Measurements from ENCODE around the gene MYO10. TPM values are rescaled to one million over a fixed set of nuclear protein-coding genes. Genes with fewer than 3 reads are reported as not detected.

Gene MYO10
- total RNA-seq, 2 donors from 2014 or later, result 40.0 to 89.2 TPM

DNA sequence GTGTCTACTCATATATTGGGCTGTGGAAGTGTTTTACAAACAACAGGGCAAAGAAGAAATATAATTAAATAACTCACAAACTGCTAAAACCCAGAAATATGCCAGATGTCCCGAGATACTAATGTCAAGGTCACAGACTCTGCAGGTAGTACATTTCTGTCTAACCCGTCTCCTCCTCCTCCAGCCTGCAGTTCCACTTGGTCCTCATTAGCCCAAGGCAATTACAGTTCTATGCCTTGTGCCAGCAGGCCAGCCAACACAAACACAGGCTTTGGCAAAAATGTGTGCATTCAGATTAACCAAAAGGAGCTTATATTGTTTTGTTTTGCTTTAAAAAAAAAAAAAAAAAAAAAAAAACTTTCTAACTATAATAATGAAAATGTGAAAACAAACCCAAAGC, 148.8 kb downstream of the MYO10 start:
- no peaks in the 10 kb centered on the region for H3K4me1 ChIP-seq (ENCODE audit: control insufficient read depth, insufficient read depth, low read length)
- 86 to 92% methylated on average over 2 of the region's 2 CpGs for WGBS, 2 experiments (ENCODE audit: insufficient coverage in 1 of 2, insufficient read length in 1 of 2)
- Mint-ChIP-seq H3K36me3 (ENCODE audit: low read depth) (peaks cover 48% of the 10 kb centered on the region), H3K4me1 (peaks cover 3% of the 10 kb centered on the region), H3K9me3 (no peaks in the 10 kb centered on the region), H3K27me3 (ENCODE audit: insufficient read depth) (no peaks in the 10 kb centered on the region), H3K4me3 (no peak overlapping the region), H3K27ac (no peak overlapping the region)
- DNase-seq, result no peak
- H3K27me3 ChIP-seq (ENCODE audit: control insufficient read depth, insufficient read depth, low read length, poor library complexity, severe bottlenecking), result no peaks in the 10 kb centered on the region
- TF ChIP-seq, protein P1, sequence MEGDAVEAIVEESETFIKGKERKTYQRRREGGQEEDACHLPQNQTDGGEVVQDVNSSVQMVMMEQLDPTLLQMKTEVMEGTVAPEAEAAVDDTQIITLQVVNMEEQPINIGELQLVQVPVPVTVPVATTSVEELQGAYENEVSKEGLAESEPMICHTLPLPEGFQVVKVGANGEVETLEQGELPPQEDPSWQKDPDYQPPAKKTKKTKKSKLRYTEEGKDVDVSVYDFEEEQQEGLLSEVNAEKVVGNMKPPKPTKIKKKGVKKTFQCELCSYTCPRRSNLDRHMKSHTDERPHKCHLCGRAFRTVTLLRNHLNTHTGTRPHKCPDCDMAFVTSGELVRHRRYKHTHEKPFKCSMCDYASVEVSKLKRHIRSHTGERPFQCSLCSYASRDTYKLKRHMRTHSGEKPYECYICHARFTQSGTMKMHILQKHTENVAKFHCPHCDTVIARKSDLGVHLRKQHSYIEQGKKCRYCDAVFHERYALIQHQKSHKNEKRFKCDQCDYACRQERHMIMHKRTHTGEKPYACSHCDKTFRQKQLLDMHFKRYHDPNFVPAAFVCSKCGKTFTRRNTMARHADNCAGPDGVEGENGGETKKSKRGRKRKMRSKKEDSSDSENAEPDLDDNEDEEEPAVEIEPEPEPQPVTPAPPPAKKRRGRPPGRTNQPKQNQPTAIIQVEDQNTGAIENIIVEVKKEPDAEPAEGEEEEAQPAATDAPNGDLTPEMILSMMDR (conservative IDR thresholded peaks at IDR 0.05), result no peak
- H3K9me3 ChIP-seq (ENCODE audit: control insufficient read depth, low read length), result no peaks in the 10 kb centered on the region
- H3K4me3 ChIP-seq (ENCODE audit: low read length), result no peak overlapping the region
- H3K9ac ChIP-seq (ENCODE audit: extremely low read depth, low read length, poor library complexity, severe bottlenecking), result no peak overlapping the region
- H3K27ac ChIP-seq (ENCODE audit: low read depth, low read length), result no peak overlapping the region
- H3K36me3 ChIP-seq (ENCODE audit: control insufficient read depth, insufficient read depth, low read length), result peaks cover 71% of the 10 kb centered on the region

DNA sequence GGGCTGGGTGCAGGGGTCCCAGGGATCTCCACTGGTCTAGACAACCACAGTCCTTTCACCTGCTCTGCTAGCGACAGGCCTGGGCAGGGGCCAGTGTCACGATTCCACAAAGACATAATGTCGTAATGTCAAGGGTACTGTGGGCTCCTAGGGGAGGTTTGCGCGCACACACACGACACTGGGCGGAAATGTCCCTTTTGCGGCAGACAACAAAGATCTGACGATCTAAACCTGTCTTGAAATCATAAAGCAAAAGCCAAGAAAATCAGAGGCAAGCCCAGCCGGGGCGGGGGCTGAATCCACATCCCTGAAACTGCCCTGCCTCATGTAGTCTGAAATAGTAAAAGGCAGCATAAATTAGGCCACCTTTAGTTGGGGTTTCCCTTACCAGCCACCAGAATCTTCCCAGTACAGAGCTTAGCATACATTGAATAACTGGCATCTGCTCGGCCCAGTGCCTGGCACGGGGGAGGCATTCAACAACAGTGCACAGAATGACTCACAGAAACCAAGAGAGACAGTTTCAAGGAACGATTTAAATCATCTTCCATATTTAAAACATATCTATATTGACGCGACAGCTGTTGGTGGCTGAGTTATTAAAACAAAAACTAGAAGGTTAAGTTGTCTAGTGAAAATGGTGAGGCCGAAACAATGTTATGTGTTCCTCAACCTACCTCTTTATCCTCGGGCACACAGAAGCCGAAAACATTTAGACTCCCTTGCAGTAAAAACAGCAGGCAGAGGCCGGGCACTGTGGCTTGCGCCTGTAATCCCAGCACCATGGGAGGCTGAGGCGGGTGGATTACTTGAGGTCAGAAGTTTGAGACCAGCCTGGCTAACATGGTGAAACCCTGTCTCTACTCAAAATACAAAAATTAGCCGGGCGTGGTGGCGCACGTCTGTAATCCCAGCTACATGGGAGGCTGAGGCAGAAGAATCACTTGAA, 151.0 kb downstream of the MYO10 start:
- H3K27me3 Mint-ChIP-seq (ENCODE audit: insufficient read depth), result no peaks in the 10 kb centered on the region
- H3K36me3 Mint-ChIP-seq (ENCODE audit: low read depth), result peaks cover 59% of the 10 kb centered on the region
- no peaks in the 10 kb centered on the region for H3K9me3 Mint-ChIP-seq
- H3K27ac Mint-ChIP-seq, result peak overlapping the region; percentile 38
- H3K4me1 Mint-ChIP-seq, result peaks cover 3% of the 10 kb centered on the region
- Histone ChIP-seq H3K9ac (ENCODE audit: extremely low read depth, low read length, poor library complexity, severe bottlenecking) (no peak overlapping the region), H3K9me3 (ENCODE audit: control insufficient read depth, low read length) (no peaks in the 10 kb centered on the region), H3K4me3 (ENCODE audit: low read length) (no peak overlapping the region), H3K36me3 (ENCODE audit: control insufficient read depth, insufficient read depth, low read length) (peaks cover 78% of the 10 kb centered on the region), H3K27me3 (ENCODE audit: control insufficient read depth, insufficient read depth, low read length, poor library complexity, severe bottlenecking) (no peaks in the 10 kb centered on the region), H3K27ac (ENCODE audit: low read depth, low read length) (no peak overlapping the region), H3K4me1 (ENCODE audit: control insufficient read depth, insufficient read depth, low read length) (no peaks in the 10 kb centered on the region)
- no peak for DNase-seq
- WGBS, 2 experiments (ENCODE audit: insufficient coverage in 1 of 2, insufficient read length in 1 of 2), result 83 to 84% methylated on average over 15 to 24 of the region's 26 CpGs
- TF ChIP-seq, protein P1 (conservative IDR thresholded peaks at IDR 0.05), result no peak
- no peak overlapping the region for H3K4me3 Mint-ChIP-seq

DNA sequence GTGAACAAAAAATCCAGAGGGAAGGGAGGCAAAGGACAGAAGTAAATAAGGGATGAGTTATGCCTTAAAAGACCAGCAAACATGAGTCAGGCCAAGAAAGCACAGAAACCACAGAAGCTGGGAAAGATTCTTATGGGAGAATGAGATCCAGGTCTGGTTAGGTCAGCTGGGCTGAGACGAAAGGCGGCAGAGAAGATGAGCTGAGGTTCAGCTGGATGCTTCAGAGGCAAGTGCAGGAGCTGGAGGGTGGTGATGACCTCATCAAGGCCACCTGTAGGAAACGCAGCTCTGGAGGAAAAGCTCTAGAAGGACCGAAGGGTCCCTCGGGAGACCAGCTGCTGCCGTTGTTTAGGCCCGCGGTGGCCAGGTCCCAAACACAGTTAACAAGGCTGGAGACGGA, 152.0 kb downstream of the MYO10 start:
- Histone ChIP-seq H3K36me3 (ENCODE audit: control insufficient read depth, insufficient read depth, low read length) (peaks cover 78% of the 10 kb centered on the region), H3K9me3 (ENCODE audit: control insufficient read depth, low read length) (no peaks in the 10 kb centered on the region), H3K27ac (ENCODE audit: low read depth, low read length) (no peak overlapping the region), H3K4me3 (ENCODE audit: low read length) (no peak overlapping the region), H3K4me1 (ENCODE audit: control insufficient read depth, insufficient read depth, low read length) (no peaks in the 10 kb centered on the region), H3K9ac (ENCODE audit: extremely low read depth, low read length, poor library complexity, severe bottlenecking) (no peak overlapping the region), H3K27me3 (ENCODE audit: control insufficient read depth, insufficient read depth, low read length, poor library complexity, severe bottlenecking) (no peaks in the 10 kb centered on the region)
- H3K4me3 Mint-ChIP-seq, result no peak overlapping the region
- peaks cover 60% of the 10 kb centered on the region for H3K36me3 Mint-ChIP-seq (ENCODE audit: low read depth)
- H3K27ac Mint-ChIP-seq, result no peak overlapping the region
- TF ChIP-seq, protein P1 (conservative IDR thresholded peaks at IDR 0.05), result no peak
- DNase-seq, result no peak
- no peaks in the 10 kb centered on the region for H3K9me3 Mint-ChIP-seq
- H3K27me3 Mint-ChIP-seq (ENCODE audit: insufficient read depth), result no peaks in the 10 kb centered on the region
- peaks cover 3% of the 10 kb centered on the region for H3K4me1 Mint-ChIP-seq
- WGBS, 2 experiments (ENCODE audit: insufficient coverage in 1 of 2, insufficient read length in 1 of 2), result 97 to 98% methylated on average over 5 to 9 of the region's 9 CpGs

Data from endodermal cell (in vitro differentiated cells).